Measurements from ENCODE around the gene RPTOR. TPM values are rescaled to one million over a fixed set of nuclear protein-coding genes. Genes with fewer than 3 reads are reported as not detected.

RPTOR gene
- total RNA-seq, 1 experiment from 2014 or later: 46.2 TPM

DNA sequence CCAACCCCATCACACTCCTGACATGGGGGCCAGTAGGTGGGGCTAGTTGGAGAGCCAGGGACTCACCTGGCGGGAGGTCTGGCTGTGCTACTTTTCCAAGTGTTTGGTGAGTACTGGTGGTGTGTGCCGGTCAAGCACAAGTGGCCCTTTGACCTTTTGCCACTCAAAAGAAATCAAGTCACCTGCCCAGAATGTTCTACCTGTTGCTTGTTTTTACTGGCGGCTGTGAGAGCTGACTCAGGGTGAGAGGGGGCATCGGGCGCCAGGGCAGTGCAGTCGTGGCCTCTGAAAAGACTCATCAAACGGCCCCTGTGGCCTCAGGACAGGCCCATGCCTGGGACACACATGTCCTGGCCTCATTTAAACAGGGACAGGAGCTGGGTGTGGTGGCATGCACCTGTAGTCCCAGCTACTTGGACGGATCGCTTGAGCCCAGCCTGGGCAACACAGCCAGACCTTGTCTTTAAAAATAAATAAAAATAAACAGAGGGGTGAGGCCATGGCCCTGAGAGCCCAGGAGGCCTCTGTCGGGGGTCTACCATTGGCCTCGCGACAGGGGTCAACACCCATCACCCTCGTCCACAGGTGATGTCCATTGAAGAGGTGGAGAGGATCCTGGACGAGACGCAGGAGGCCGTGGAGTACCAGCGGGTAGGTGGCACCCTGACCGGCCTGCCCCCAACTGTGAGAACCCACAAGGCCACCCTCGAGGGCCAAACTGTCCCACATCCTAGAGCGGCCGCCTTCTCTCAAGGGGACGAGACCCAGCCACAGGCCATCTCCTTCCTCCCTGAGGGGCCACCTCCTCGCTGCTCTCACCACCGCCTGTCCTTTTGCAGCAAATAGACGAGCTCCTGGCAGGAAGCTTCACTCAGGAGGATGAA is 452.0 kb downstream of the RPTOR start:
- Histone ChIP-seq H3K9me2 (replicated peaks; ENCODE audit: low read length) (no peaks in the 10 kb centered on the region), H3K4me1 (ENCODE audit: insufficient read depth, low read length) (peaks cover 26% of the 10 kb centered on the region), H3K36me3 (ENCODE audit: low read depth, low read length) (peaks cover 20% of the 10 kb centered on the region), H3K4me3 (ENCODE audit: low read length) (no peak overlapping the region), H2AFZ (ENCODE audit: low read length) (no peak overlapping the region), H3K9ac (ENCODE audit: low read length) (no peak overlapping the region), H3K27me3 (ENCODE audit: low read length) (no peaks in the 10 kb centered on the region), H3K9me3 (ENCODE audit: low read length) (no peaks in the 10 kb centered on the region), H3F3A (ENCODE audit: low read length, unreplicated experiment) (no peaks in the 10 kb centered on the region), H4K20me1 (ENCODE audit: low read length) (no peaks in the 10 kb centered on the region), H3K79me2 (ENCODE audit: low read length) (peaks cover 16% of the 10 kb centered on the region), H3K27ac (ENCODE audit: low read length) (peak overlapping the region; percentile 79), H3K4me2 (ENCODE audit: low read length) (peak overlapping the region; percentile 53; the same call in 1 of the 2 replicates)
- POLR2A ChIA-PET (ENCODE audit: unreplicated experiment): no interaction called here
- CTCF ChIA-PET: no interaction called here
- TF ChIP-seq, protein P1, sequence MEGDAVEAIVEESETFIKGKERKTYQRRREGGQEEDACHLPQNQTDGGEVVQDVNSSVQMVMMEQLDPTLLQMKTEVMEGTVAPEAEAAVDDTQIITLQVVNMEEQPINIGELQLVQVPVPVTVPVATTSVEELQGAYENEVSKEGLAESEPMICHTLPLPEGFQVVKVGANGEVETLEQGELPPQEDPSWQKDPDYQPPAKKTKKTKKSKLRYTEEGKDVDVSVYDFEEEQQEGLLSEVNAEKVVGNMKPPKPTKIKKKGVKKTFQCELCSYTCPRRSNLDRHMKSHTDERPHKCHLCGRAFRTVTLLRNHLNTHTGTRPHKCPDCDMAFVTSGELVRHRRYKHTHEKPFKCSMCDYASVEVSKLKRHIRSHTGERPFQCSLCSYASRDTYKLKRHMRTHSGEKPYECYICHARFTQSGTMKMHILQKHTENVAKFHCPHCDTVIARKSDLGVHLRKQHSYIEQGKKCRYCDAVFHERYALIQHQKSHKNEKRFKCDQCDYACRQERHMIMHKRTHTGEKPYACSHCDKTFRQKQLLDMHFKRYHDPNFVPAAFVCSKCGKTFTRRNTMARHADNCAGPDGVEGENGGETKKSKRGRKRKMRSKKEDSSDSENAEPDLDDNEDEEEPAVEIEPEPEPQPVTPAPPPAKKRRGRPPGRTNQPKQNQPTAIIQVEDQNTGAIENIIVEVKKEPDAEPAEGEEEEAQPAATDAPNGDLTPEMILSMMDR (conservative IDR thresholded peaks at IDR 0.05; ENCODE audit: low read depth, low read length): 0 out of 2 replicates have a peak, but pooled peaks have one; percentile 16
- TF ChIP-seq EZH2 (IDR thresholded peaks at IDR 0.05; ENCODE audit: low read length, unreplicated experiment): no peak
- TF ChIP-seq EZH2phosphoT487 (IDR thresholded peaks at IDR 0.05; ENCODE audit: borderline replicate concordance, low read length): no peak
- no peak; the same call in 1 of the 2 replicates for ATAC-seq
- intact Hi-C loops (cut with micrococcal nuclease): no loop called here
- no peak for DNase-seq
- BruUV-seq (replicated peaks): no TSS peak

DNA sequence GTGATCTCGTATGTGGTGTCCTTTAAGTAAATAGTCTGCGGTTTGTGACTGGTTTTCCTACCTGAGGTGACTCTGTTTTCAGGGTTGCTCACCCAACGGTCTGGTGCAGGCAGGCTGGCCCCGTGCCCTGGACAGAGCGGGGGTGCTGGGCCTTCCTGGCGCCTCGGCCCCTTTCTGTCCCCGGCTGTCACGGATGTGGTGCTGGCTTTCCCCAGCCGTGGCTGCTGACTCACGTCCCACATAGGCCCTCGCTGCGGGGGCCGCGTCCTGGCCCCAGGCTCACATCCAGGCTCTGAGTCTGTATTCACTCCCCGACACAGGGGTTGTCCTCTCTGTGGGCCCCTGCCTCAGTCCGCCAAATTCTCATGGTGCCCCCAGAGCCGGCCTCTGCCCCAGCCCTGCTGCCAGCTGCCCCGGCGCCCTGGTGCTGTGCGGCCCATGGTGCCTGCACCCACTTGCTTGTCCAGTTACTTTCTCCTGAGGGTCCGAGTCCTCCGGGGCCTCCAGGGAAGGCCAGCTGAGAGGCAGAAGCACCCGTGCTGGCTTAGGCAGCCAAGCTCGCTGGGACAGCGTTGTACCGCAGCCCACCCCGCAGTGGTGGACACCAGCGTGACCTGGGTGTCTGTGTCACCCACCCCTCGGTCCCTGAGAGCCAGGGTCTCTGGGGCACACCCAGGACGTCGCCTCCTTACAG is 452.9 kb downstream of the RPTOR start:
- CTCF ChIA-PET: no interaction called here
- POLR2A ChIA-PET (ENCODE audit: unreplicated experiment): no interaction called here

More for the DNA sequence above, 452.9 kb downstream of the RPTOR start:
- H3K27me3 ChIP-seq (ENCODE audit: low read length): no peaks in the 10 kb centered on the region
- no TSS peak for BruUV-seq (replicated peaks)
- no peaks in the 10 kb centered on the region for H4K20me1 ChIP-seq (ENCODE audit: low read length)
- DNase-seq (peak; percentile 83), ATAC-seq (peak; percentile 76)
- peaks cover 33% of the 10 kb centered on the region for H3K4me1 ChIP-seq (ENCODE audit: insufficient read depth, low read length)
- H3K4me2 ChIP-seq (ENCODE audit: low read length): peak overlapping the region; percentile 53
- H2AFZ ChIP-seq (ENCODE audit: low read length): no peak overlapping the region
- no peaks in the 10 kb centered on the region for H3K9me3 ChIP-seq (ENCODE audit: low read length)
- H3K36me3 ChIP-seq (ENCODE audit: low read depth, low read length): peaks cover 20% of the 10 kb centered on the region
- H3K27ac ChIP-seq (ENCODE audit: low read length): peak overlapping the region; percentile 79
- TF ChIP-seq, protein P1 (conservative IDR thresholded peaks at IDR 0.05; ENCODE audit: low read depth, low read length): no peak
- TF ChIP-seq EZH2 (IDR thresholded peaks at IDR 0.05; ENCODE audit: low read length, unreplicated experiment): no peak
- TF ChIP-seq EZH2phosphoT487 (IDR thresholded peaks at IDR 0.05; ENCODE audit: borderline replicate concordance, low read length): no peak
- H3K4me3 ChIP-seq (ENCODE audit: low read length): no peak overlapping the region
- no peaks in the 10 kb centered on the region for H3K9me2 ChIP-seq (replicated peaks; ENCODE audit: low read length)
- intact Hi-C loops (cut with micrococcal nuclease): no loop called here
- no peaks in the 10 kb centered on the region for H3F3A ChIP-seq (ENCODE audit: low read length, unreplicated experiment)
- peak overlapping the region; percentile 42; the same call in 1 of the 2 replicates for H3K9ac ChIP-seq (ENCODE audit: low read length)
- H3K79me2 ChIP-seq (ENCODE audit: low read length): peaks cover 12% of the 10 kb centered on the region
